ENCODE data around the gene CNN2.
A peak's percentile ranks its signal among the peaks of the same experiment; 100 is the strongest.

- TF ChIP-seq, protein P1, sequence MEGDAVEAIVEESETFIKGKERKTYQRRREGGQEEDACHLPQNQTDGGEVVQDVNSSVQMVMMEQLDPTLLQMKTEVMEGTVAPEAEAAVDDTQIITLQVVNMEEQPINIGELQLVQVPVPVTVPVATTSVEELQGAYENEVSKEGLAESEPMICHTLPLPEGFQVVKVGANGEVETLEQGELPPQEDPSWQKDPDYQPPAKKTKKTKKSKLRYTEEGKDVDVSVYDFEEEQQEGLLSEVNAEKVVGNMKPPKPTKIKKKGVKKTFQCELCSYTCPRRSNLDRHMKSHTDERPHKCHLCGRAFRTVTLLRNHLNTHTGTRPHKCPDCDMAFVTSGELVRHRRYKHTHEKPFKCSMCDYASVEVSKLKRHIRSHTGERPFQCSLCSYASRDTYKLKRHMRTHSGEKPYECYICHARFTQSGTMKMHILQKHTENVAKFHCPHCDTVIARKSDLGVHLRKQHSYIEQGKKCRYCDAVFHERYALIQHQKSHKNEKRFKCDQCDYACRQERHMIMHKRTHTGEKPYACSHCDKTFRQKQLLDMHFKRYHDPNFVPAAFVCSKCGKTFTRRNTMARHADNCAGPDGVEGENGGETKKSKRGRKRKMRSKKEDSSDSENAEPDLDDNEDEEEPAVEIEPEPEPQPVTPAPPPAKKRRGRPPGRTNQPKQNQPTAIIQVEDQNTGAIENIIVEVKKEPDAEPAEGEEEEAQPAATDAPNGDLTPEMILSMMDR (IDR thresholded peaks at IDR 0.05) = no peak
- peak in 2 of 3 donors; percentile 55 to 68 for TF ChIP-seq POLR2AphosphoS5 (IDR thresholded peaks at IDR 0.05)
Observed at GRCh38 chr19:1065606-1066109, 39.2 kb downstream of the CNN2 start.

All from transverse colon (tissue), 4 donors.